Measurements from ENCODE around the gene RHD.
A peak's percentile ranks its signal among the peaks of the same experiment; 100 is the strongest.
"Not testable (repeated sequence)": the region's sequence is repeated elsewhere in the genome, so short reads cannot be mapped to it uniquely, and the experiment has no call there.

RHD gene

GRCh38 chr1:25272238-25272637 lies at the start of gene RHD:
TSS of gene RHD (plus strand) at chr1:25272509. CDS start at chr1:25272548, 39 bp downstream.
- not testable (repeated sequence) for H3K27ac Mint-ChIP-seq; H3K9me3 Mint-ChIP-seq; H3K27me3 Mint-ChIP-seq; H3K4me1 Mint-ChIP-seq (ENCODE audit: low read depth); H3K36me3 Mint-ChIP-seq (ENCODE audit: low read depth); H3K4me3 Mint-ChIP-seq

GRCh38 chr1:25222606-25223005 lies 49.7 kb upstream of the RHD start:
- Mint-ChIP-seq H3K9me3 (no peaks in the 10 kb centered on the region), H3K4me1 (ENCODE audit: low read depth) (no peaks in the 10 kb centered on the region), H3K27ac (no peak overlapping the region), H3K4me3 (no peak overlapping the region), H3K27me3 (no peaks in the 10 kb centered on the region), H3K36me3 (ENCODE audit: low read depth) (peaks cover 38% of the 10 kb centered on the region)

GRCh38 chr1:25223471-25223870 lies 48.8 kb upstream of the RHD start:
- no peaks in the 10 kb centered on the region for H3K27me3 Mint-ChIP-seq
- H3K36me3 Mint-ChIP-seq (ENCODE audit: low read depth): peaks cover 44% of the 10 kb centered on the region
- H3K9me3 Mint-ChIP-seq: no peaks in the 10 kb centered on the region
- H3K27ac Mint-ChIP-seq: no peak overlapping the region
- no peak overlapping the region for H3K4me3 Mint-ChIP-seq
- peaks cover 5% of the 10 kb centered on the region for H3K4me1 Mint-ChIP-seq (ENCODE audit: low read depth)

- Mint-ChIP-seq H3K27ac (no peak within 1 kb of the TSS), H3K4me1 (ENCODE audit: low read depth) (peaks cover 43% of the 10 kb centered on the region), H3K4me3 (no peak within 1 kb of the TSS), H3K27me3 (no peaks in the 10 kb centered on the region), H3K9me3 (no peaks in the 10 kb centered on the region), H3K36me3 (ENCODE audit: low read depth) (peaks cover 38% of the 10 kb centered on the region)
Observed at GRCh38 chr1:25232027-25232865, 40.1 kb upstream of the RHD start, which contains the start of gene SYF2. TSS of gene SYF2 (minus strand) at chr1:25232502. CDS start at chr1:25232467, 35 bp downstream.

GRCh38 chr1:25232866-25233784 lies 39.2 kb upstream of the RHD start:
- Mint-ChIP-seq H3K27ac (no peak overlapping the region), H3K4me1 (ENCODE audit: low read depth) (peaks cover 45% of the 10 kb centered on the region), H3K4me3 (no peak overlapping the region), H3K36me3 (ENCODE audit: low read depth) (peaks cover 29% of the 10 kb centered on the region), H3K9me3 (no peaks in the 10 kb centered on the region), H3K27me3 (no peaks in the 10 kb centered on the region)

GRCh38 chr1:25235411-25235810 lies 36.9 kb upstream of the RHD start:
- peaks cover 53% of the 10 kb centered on the region for H3K4me1 Mint-ChIP-seq (ENCODE audit: low read depth)

GRCh38 chr1:25236261-25236660 lies 36.0 kb upstream of the RHD start:
- H3K36me3 Mint-ChIP-seq (ENCODE audit: low read depth): peaks cover 19% of the 10 kb centered on the region
- peaks cover 56% of the 10 kb centered on the region for H3K4me1 Mint-ChIP-seq (ENCODE audit: low read depth)
- not testable (repeated sequence) for H3K4me3 Mint-ChIP-seq, H3K27me3 Mint-ChIP-seq, H3K27ac Mint-ChIP-seq, H3K9me3 Mint-ChIP-seq

More at GRCh38 chr1:25235411-25235810, 36.9 kb upstream of the RHD start:
- H3K27me3 Mint-ChIP-seq, H3K27ac Mint-ChIP-seq, H3K4me3 Mint-ChIP-seq, H3K9me3 Mint-ChIP-seq: not testable (repeated sequence)
- H3K36me3 Mint-ChIP-seq (ENCODE audit: low read depth): peaks cover 21% of the 10 kb centered on the region

- Mint-ChIP-seq H3K27ac (no peak overlapping the region), H3K36me3 (ENCODE audit: low read depth) (peaks cover 33% of the 10 kb centered on the region), H3K4me1 (ENCODE audit: low read depth) (peaks cover 63% of the 10 kb centered on the region), H3K27me3 (no peaks in the 10 kb centered on the region), H3K9me3 (no peaks in the 10 kb centered on the region), H3K4me3 (no peak overlapping the region)
Observed at GRCh38 chr1:25238046-25238445, 34.3 kb upstream of the RHD start.

GRCh38 chr1:25239681-25240541 lies 32.4 kb upstream of the RHD start:
- H3K9me3 Mint-ChIP-seq: no peaks in the 10 kb centered on the region
- peak overlapping the region; percentile 90 for H3K4me3 Mint-ChIP-seq
- peaks cover 73% of the 10 kb centered on the region for H3K4me1 Mint-ChIP-seq (ENCODE audit: low read depth)
- no peaks in the 10 kb centered on the region for H3K27me3 Mint-ChIP-seq
- H3K36me3 Mint-ChIP-seq (ENCODE audit: low read depth): peaks cover 41% of the 10 kb centered on the region
- H3K27ac Mint-ChIP-seq: peak overlapping the region; percentile 92

GRCh38 chr1:25243907-25244306 lies 28.4 kb upstream of the RHD start:
- Mint-ChIP-seq H3K27ac (peak overlapping the region; percentile 53), H3K36me3 (ENCODE audit: low read depth) (peaks cover 58% of the 10 kb centered on the region), H3K4me3 (peak overlapping the region; percentile 51)

GRCh38 chr1:25245393-25245792 lies 26.9 kb upstream of the RHD start:
- Mint-ChIP-seq H3K9me3 (no peaks in the 10 kb centered on the region), H3K27me3 (no peaks in the 10 kb centered on the region), H3K27ac (peak overlapping the region; percentile 99), H3K4me1 (ENCODE audit: low read depth) (peaks cover 69% of the 10 kb centered on the region), H3K4me3 (peak overlapping the region; percentile 94), H3K36me3 (ENCODE audit: low read depth) (peaks cover 53% of the 10 kb centered on the region)

More at GRCh38 chr1:25243907-25244306, 28.4 kb upstream of the RHD start:
- H3K4me1 Mint-ChIP-seq (ENCODE audit: low read depth): peaks cover 82% of the 10 kb centered on the region
- no peaks in the 10 kb centered on the region for H3K27me3 Mint-ChIP-seq
- H3K9me3 Mint-ChIP-seq: no peaks in the 10 kb centered on the region

- peaks cover 52% of the 10 kb centered on the region for H3K36me3 Mint-ChIP-seq (ENCODE audit: low read depth)
- H3K27ac Mint-ChIP-seq: peak overlapping the region; percentile 99
- peaks cover 63% of the 10 kb centered on the region for H3K4me1 Mint-ChIP-seq (ENCODE audit: low read depth)
- no peaks in the 10 kb centered on the region for H3K9me3 Mint-ChIP-seq
- peak overlapping the region; percentile 94 for H3K4me3 Mint-ChIP-seq
- no peaks in the 10 kb centered on the region for H3K27me3 Mint-ChIP-seq
Observed at GRCh38 chr1:25245809-25246599, 26.3 kb upstream of the RHD start.

- peaks cover 52% of the 10 kb centered on the region for H3K36me3 Mint-ChIP-seq (ENCODE audit: low read depth)
- no peaks in the 10 kb centered on the region for H3K9me3 Mint-ChIP-seq
- H3K4me1 Mint-ChIP-seq (ENCODE audit: low read depth): peaks cover 57% of the 10 kb centered on the region
- peak overlapping the region; percentile 99 for H3K27ac Mint-ChIP-seq
- H3K27me3 Mint-ChIP-seq: no peaks in the 10 kb centered on the region
- peak overlapping the region; percentile 94 for H3K4me3 Mint-ChIP-seq
Observed at GRCh38 chr1:25246600-25247023, 25.7 kb upstream of the RHD start.
